GM23248 (cell line): ENCODE measurements around the gene NPAS3.

Experiments used
- EZH2 ChIP-seq: fragments of 200-600 bp; sonication (generic); IDR thresholded peaks from 2 replicates; pipeline ENCODE4 v1.6.1; 2018; ENCODE audit warnings: antibody characterized with exemption, mild to moderate bottlenecking; ENCODE audit not compliant: insufficient read depth, poor library complexity, severe bottlenecking
- EZH2phosphoT487 ChIP-seq: fragments of 200-600 bp; sonication (generic); IDR thresholded peaks from 2 replicates; pipeline ENCODE4 v1.6.1; 2018; ENCODE audit warnings: antibody characterized with exemption, moderate library complexity, mild to moderate bottlenecking, low read depth; ENCODE audit not compliant: insufficient read depth

- no peak for TF ChIP-seq EZH2
- no peak for TF ChIP-seq EZH2phosphoT487
Observed at GRCh38 chr14:33747749-33748148, 809.1 kb downstream of the NPAS3 start.
